Lower lobe of right lung (tissue), 2 donors: Measurements from ENCODE around the gene ZNF574. TPM values are rescaled to one million over a fixed set of nuclear protein-coding genes. Genes with fewer than 3 reads are reported as not detected.

Source experiments
- ATAC-seq, 2 donors: fragments of 200-7000 bp; cut with Tn5 transposase; one replicate each; pipeline ENCODE4 v1.9.1; 2020 to 2022; ENCODE audit warnings: mild to moderate bottlenecking in 2 of 2, moderate library complexity in 2 of 2
- DNase-seq: peaks from one replicate; pipeline ENCODE4 v3.0.0-alpha.2; 2020
- H3K27ac ChIP-seq: fragments of 200-600 bp; one replicate; pipeline ENCODE4 v1.8.0; 2022
- H3K27me3 ChIP-seq: fragments of 200-600 bp; one replicate; pipeline ENCODE4 v1.8.0; 2022; ENCODE audit warnings: low read depth
- H3K36me3 ChIP-seq: fragments of 200-600 bp; one replicate; pipeline ENCODE4 v1.8.0; 2022; ENCODE audit warnings: mild to moderate bottlenecking
- H3K4me1 ChIP-seq: fragments of 200-600 bp; one replicate; pipeline ENCODE4 v1.8.0; 2022
- H3K4me3 ChIP-seq: fragments of 200-600 bp; one replicate; pipeline ENCODE4 v1.8.0; 2022; ENCODE audit warnings: mild to moderate bottlenecking
- H3K9me3 ChIP-seq: fragments of 200-600 bp; one replicate; pipeline ENCODE4 v1.8.0; 2022
- CTCF ChIP-seq: fragments of 200-600 bp; IDR thresholded peaks from one replicate; pipeline ENCODE4 v1.8.0; 2022; ENCODE audit warnings: antibody characterized with exemption, mild to moderate bottlenecking
- intact Hi-C: fragments of 100-400 bp; cut with DNase I; formaldehyde crosslinking; loops from one replicate; pipeline ENCODE4 v1.11.0; 2022
- long read RNA-seq: library from polyadenylated mRNA; unstranded; transcript quantifications from one replicate; pipeline ENCODE4 v2.0.0, GENCODE V29; 2021
- total RNA-seq: library from RNA; stranded (reverse); fragmentation: NEBNext Ultra II Directional; extraction: Animal tissue kit (Norgen Biotek cat#: 25700); gene quantifications from one replicate; pipeline ENCODE4 v1.2.1, GENCODE V29; 2021
- donor health status: DM: no; HTN: yes; CAD: no; lungs with severe emphysema.

Gene ZNF574
- total RNA-seq: 11.8 TPM
- long read RNA-seq, transcript ZNF574-202 (2 exons, 2,940 nt): major isoform, 15 of 30 reads
- long read RNA-seq, partial matches to known transcripts: 0 of 30 reads
- long read RNA-seq, other reads (novel, unspliced or antisense): 15 of 30 reads

- intact Hi-C loops: no loop called here
- ATAC-seq (peak; percentile 98 to 99), DNase-seq (peak; percentile 99)
- Histone ChIP-seq H3K36me3 (peaks cover 24% of the 10 kb centered on the region), H3K4me3 (peak within 1 kb of the TSS; percentile 79), H3K27me3 (no peaks in the 10 kb centered on the region), H3K9me3 (no peaks in the 10 kb centered on the region), H3K27ac (peak within 1 kb of the TSS; percentile 97), H3K4me1 (peaks cover 17% of the 10 kb centered on the region)
- TF ChIP-seq CTCF: no peak
Measured at GRCh38 chr19:42075616-42076379, at the start of gene ZNF574. Gene ZNF574, plus strand, starts transcription at chr19:42076166. Its CDS starts 2,441 bp downstream, at chr19:42078607.

- intact Hi-C loops: no loop called here
- Histone ChIP-seq H3K9me3 (no peaks in the 10 kb centered on the region), H3K4me1 (no peaks in the 10 kb centered on the region), H3K27me3 (no peaks in the 10 kb centered on the region), H3K4me3 (no peak overlapping the region), H3K27ac (no peak overlapping the region), H3K36me3 (no peaks in the 10 kb centered on the region)
- DNase-seq (no peak), ATAC-seq (no peak)
- peak; percentile 36 for TF ChIP-seq CTCF
Measured at GRCh38 chr19:42028304-42029216, 47.4 kb upstream of the ZNF574 start.

- Histone ChIP-seq H3K27me3 (no peaks in the 10 kb centered on the region), H3K4me3 (no peak overlapping the region), H3K4me1 (no peaks in the 10 kb centered on the region), H3K27ac (no peak overlapping the region), H3K9me3 (no peaks in the 10 kb centered on the region), H3K36me3 (no peaks in the 10 kb centered on the region)
- DNase-seq: no peak
- TF ChIP-seq CTCF: no peak
- intact Hi-C loops: no loop called here
- no peak for ATAC-seq
Measured at GRCh38 chr19:42030645-42031440, 45.1 kb upstream of the ZNF574 start.

GRCh38 chr19:42032431-42032830, 43.5 kb upstream of the ZNF574 start:
- H3K27ac ChIP-seq: no peak overlapping the region

More at GRCh38 chr19:42032431-42032830, 43.5 kb upstream of the ZNF574 start:
- H3K4me1 ChIP-seq: no peaks in the 10 kb centered on the region
- no peaks in the 10 kb centered on the region for H3K27me3 ChIP-seq
- no peak for ATAC-seq
- no peak overlapping the region for H3K4me3 ChIP-seq
- no peak for TF ChIP-seq CTCF
- intact Hi-C loops: no loop called here
- no peaks in the 10 kb centered on the region for H3K36me3 ChIP-seq
- DNase-seq: no peak
- no peaks in the 10 kb centered on the region for H3K9me3 ChIP-seq
